Ishikawa (cell line): Measurements from ENCODE around the gene RPS6KA2.

ENCODE experiments used
- CEBPB ChIP-seq: IDR thresholded peaks from 2 replicates; pipeline ENCODE4 v1.6.1; 2012
- CREB1 ChIP-seq: IDR thresholded peaks from 2 replicates; pipeline ENCODE4 v1.6.1; 2012; ENCODE audit warnings: low read depth
- EGR1 ChIP-seq: IDR thresholded peaks from 2 replicates; pipeline ENCODE4 v1.6.1; 2012
- EP300 ChIP-seq: IDR thresholded peaks from 2 replicates; pipeline ENCODE4 v1.6.1; 2012; ENCODE audit warnings: borderline replicate concordance
- FOXM1 ChIP-seq: IDR thresholded peaks from 2 replicates; pipeline ENCODE4 v1.6.1; 2012; ENCODE audit warnings: low read depth, borderline replicate concordance
- NFIC ChIP-seq: IDR thresholded peaks from 2 replicates; pipeline ENCODE4 v1.6.1; 2012
- RAD21 ChIP-seq: IDR thresholded peaks from 2 replicates; pipeline ENCODE4 v1.6.1; 2012; ENCODE audit warnings: low read depth
- TAF1 ChIP-seq: IDR thresholded peaks from 2 replicates; pipeline ENCODE4 v1.6.1; 2012; ENCODE audit warnings: low read depth, mild to moderate bottlenecking
- TCF12 ChIP-seq: IDR thresholded peaks from 2 replicates; pipeline ENCODE4 v1.6.1; 2012; ENCODE audit warnings: low read depth
- TEAD4 ChIP-seq: IDR thresholded peaks from 2 replicates; pipeline ENCODE4 v1.6.1; 2012
- YY1 ChIP-seq: IDR thresholded peaks from 2 replicates; pipeline ENCODE4 v1.6.1; 2012; ENCODE audit warnings: low read depth
- ZBTB7A ChIP-seq: IDR thresholded peaks from 2 replicates; pipeline ENCODE4 v1.6.1; 2012; ENCODE audit warnings: low read depth
- TF ChIP-seq, protein P1 (sequence below): IDR thresholded peaks from 2 replicates; pipeline ENCODE4 v1.6.1; 2012
- TF ChIP-seq, protein P2 (sequence below): IDR thresholded peaks from 2 replicates; pipeline ENCODE4 v1.6.1; 2012; ENCODE audit warnings: low read depth, mild to moderate bottlenecking
- TF ChIP-seq, protein P3 (sequence below): IDR thresholded peaks from 2 replicates; pipeline ENCODE4 v1.6.1; 2012

RPS6KA2 gene

DNA sequence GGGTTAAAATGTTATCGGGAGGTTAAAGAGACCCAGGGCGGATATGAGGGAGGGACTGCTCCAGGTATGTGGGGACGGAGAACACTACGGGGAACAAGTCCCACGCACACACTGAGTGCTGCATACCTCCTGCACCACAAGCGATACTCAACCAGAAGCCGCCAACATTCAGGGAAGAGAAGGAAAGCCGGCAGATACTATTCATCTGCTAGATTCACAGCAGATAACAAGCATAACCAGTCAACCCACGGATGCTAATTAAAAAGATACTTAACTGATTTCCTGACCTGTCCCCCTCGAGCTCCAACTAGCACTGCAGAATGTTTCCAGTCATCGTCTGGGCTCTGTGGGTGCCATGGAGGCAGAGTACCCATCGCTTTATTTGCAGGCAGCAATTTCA, 45.1 kb upstream of the RPS6KA2 start:
- TF ChIP-seq, protein P1, sequence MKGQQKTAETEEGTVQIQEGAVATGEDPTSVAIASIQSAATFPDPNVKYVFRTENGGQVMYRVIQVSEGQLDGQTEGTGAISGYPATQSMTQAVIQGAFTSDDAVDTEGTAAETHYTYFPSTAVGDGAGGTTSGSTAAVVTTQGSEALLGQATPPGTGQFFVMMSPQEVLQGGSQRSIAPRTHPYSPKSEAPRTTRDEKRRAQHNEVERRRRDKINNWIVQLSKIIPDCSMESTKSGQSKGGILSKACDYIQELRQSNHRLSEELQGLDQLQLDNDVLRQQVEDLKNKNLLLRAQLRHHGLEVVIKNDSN = no peak
- TF ChIP-seq YY1 = no peak
- TF ChIP-seq EP300 = no peak
- no peak for TF ChIP-seq TAF1
- TF ChIP-seq TCF12 = no peak
- no peak for TF ChIP-seq CREB1
- TF ChIP-seq FOXM1 = no peak
- no peak for TF ChIP-seq CEBPB
- no peak for TF ChIP-seq NFIC
- TF ChIP-seq, protein P2, sequence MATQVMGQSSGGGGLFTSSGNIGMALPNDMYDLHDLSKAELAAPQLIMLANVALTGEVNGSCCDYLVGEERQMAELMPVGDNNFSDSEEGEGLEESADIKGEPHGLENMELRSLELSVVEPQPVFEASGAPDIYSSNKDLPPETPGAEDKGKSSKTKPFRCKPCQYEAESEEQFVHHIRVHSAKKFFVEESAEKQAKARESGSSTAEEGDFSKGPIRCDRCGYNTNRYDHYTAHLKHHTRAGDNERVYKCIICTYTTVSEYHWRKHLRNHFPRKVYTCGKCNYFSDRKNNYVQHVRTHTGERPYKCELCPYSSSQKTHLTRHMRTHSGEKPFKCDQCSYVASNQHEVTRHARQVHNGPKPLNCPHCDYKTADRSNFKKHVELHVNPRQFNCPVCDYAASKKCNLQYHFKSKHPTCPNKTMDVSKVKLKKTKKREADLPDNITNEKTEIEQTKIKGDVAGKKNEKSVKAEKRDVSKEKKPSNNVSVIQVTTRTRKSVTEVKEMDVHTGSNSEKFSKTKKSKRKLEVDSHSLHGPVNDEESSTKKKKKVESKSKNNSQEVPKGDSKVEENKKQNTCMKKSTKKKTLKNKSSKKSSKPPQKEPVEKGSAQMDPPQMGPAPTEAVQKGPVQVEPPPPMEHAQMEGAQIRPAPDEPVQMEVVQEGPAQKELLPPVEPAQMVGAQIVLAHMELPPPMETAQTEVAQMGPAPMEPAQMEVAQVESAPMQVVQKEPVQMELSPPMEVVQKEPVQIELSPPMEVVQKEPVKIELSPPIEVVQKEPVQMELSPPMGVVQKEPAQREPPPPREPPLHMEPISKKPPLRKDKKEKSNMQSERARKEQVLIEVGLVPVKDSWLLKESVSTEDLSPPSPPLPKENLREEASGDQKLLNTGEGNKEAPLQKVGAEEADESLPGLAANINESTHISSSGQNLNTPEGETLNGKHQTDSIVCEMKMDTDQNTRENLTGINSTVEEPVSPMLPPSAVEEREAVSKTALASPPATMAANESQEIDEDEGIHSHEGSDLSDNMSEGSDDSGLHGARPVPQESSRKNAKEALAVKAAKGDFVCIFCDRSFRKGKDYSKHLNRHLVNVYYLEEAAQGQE = no peak
- TF ChIP-seq RAD21 = no peak

DNA sequence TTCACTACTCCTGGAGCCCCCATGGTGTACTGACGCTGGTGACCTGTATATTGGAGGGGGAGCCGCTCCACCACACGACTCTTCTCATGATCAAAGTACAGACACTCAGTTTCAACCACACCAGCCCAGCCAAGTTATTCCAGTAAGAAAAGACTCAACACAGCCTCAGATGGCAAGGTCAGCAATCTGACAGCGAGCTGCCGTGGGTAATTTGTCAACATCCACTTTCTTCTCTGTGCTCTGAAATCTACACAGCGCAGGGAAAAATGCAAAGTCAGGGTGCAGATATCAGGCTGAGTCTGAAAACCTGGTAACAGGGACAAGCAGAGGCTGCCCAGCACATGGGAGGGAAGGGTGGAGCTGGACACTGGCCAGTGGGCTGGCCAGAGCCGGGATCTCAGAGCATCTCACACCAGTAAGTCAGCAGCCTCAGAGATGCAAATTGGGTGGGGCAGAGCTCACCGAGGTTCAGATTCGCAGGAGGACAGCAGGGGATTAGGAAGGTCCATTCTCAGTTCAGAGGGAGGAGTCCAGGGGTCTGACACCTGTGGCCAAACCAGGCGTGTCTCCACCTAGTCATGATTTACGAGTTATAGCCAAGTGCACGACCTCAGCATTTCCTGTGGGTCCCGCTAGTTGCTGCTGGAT, 44.5 kb upstream of the RPS6KA2 start:
- TF ChIP-seq CEBPB = no peak
- TF ChIP-seq TAF1 = no peak
- TF ChIP-seq ZBTB7A = no peak
- TF ChIP-seq NFIC = no peak
- TF ChIP-seq TCF12 = no peak
- no peak for TF ChIP-seq TEAD4
- TF ChIP-seq, protein P1 = no peak
- no peak for TF ChIP-seq EP300

DNA sequence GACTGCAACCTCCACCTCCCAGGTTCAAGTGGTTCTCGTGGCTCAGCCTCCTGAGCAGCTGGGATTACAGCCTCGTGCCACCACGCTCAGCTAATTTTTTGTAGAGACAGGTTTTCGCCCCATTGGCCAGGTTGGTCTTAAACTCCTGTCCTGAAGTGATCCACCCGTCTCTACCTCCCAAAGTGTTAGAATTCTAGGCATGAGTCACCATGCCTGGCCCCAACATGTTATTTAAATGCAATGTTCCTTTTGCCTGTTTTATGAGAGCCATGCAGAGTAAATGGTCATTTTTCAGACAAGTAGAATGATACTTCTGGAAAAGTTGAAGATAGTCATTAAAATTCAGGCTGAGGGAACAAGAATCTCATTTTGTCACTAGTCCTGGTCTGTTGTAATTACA, 43.8 kb upstream of the RPS6KA2 start:
- TF ChIP-seq, protein P2 = no peak

DNA sequence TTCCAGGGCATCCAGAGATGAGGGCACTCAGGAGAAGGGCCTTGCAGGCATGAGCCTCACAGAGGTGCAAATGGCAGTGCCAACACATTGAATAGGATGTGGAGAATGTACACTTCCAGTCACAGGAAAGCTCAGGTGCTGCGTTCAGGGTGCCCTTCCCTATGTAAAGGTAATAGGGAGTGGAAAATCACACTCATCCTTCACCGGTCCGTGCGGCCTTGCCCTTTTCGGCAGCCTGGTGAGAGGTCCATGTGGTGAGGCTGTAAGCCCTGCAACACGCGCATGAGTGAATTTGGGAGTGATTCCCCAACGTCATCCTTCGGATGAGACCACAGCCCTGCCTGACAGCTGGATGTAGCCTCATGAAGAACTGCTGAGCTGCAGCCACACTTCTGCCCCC, 43.0 kb upstream of the RPS6KA2 start:
- TF ChIP-seq TCF12 (no peak), TAF1 (no peak), NFIC (no peak), TEAD4 (no peak), YY1 (no peak), EGR1 (no peak), CEBPB (no peak), RAD21 (no peak), FOXM1 (no peak), CREB1 (no peak), ZBTB7A (no peak)
- TF ChIP-seq, protein P2 = no peak
- TF ChIP-seq, protein P3, sequence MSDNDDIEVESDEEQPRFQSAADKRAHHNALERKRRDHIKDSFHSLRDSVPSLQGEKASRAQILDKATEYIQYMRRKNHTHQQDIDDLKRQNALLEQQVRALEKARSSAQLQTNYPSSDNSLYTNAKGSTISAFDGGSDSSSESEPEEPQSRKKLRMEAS = no peak
- TF ChIP-seq, protein P1 = no peak
